NCI-H526 (cell line): Measurements from ENCODE around the gene CRELD1.
"Not testable (repeated sequence)": the region's sequence is repeated elsewhere in the genome, so short reads cannot be mapped to it uniquely, and the experiment has no call there.

ENCODE experiments used
- DNase-seq, 2 experiments: peaks; one replicate each; lab custom pipeline; 2025; lab: John Stamatoyannopoulos, UW

CRELD1 gene

GRCh38 chr3:9934993-9935392, 1.4 kb downstream of the CRELD1 start:
- DNase-seq = no peak

- no peak for DNase-seq
These were observed 2.4 kb downstream of the CRELD1 start for GRCh38 chr3:9935966-9936510.

GRCh38 chr3:9937486-9938238, 4.0 kb downstream of the CRELD1 start:
- DNase-seq = no peak

- DNase-seq = no peak
These were observed 5.3 kb downstream of the CRELD1 start for GRCh38 chr3:9938966-9939365.

- DNase-seq = not testable (repeated sequence)
These were observed 6.3 kb downstream of the CRELD1 start for GRCh38 chr3:9939906-9940305.

- no peak for DNase-seq
These were observed 7.1 kb downstream of the CRELD1 start for GRCh38 chr3:9940746-9941145.

GRCh38 chr3:9942164-9942563, 8.5 kb downstream of the CRELD1 start:
- no peak for DNase-seq

GRCh38 chr3:9942934-9943690, 9.5 kb downstream of the CRELD1 start:
- DNase-seq = no peak

- DNase-seq = no peak
These were observed 10.6 kb downstream of the CRELD1 start for GRCh38 chr3:9944271-9944670.

GRCh38 chr3:9945358-9945757, 11.7 kb downstream of the CRELD1 start:
- no peak for DNase-seq

GRCh38 chr3:9946112-9947024, 12.7 kb downstream of the CRELD1 start:
- peak; percentile 64 to 95 for DNase-seq

- peak; percentile 44 to 83 for DNase-seq
These were observed 13.7 kb downstream of the CRELD1 start for GRCh38 chr3:9947025-9947995.

- no peak for DNase-seq
These were observed 15.0 kb downstream of the CRELD1 start for GRCh38 chr3:9948586-9948985.

GRCh38 chr3:9949115-9949514, 15.5 kb downstream of the CRELD1 start:
- no peak for DNase-seq

- DNase-seq = no peak
These were observed 16.0 kb downstream of the CRELD1 start for GRCh38 chr3:9949626-9950025.

- no peak for DNase-seq
These were observed 17.5 kb downstream of the CRELD1 start for GRCh38 chr3:9951126-9951525.

- DNase-seq = peak in 1 of 2 experiments; percentile 49
These were observed 17.9 kb downstream of the CRELD1 start for GRCh38 chr3:9951598-9951961.

GRCh38 chr3:9951962-9952805, 18.6 kb downstream of the CRELD1 start, which contains the start of gene PRRT3:
TSS of gene PRRT3 (minus strand) at chr3:9952408. CDS start at chr3:9950115, 2,293 bp downstream.
- peak; percentile 17 to 81 for DNase-seq

GRCh38 chr3:9955067-9955502, 21.5 kb downstream of the CRELD1 start:
- DNase-seq = peak; percentile 33 to 71
